SH-SY5Y (cell line): ENCODE data around the gene PCK2.

Experiments
- GATA2 ChIP-seq: IDR thresholded peaks from 2 replicates; pipeline ENCODE4 v1.6.1; 2011; ENCODE audit warnings: mild to moderate bottlenecking, low read depth, low read length
- GATA3 ChIP-seq: IDR thresholded peaks from 2 replicates; pipeline ENCODE4 v1.6.1; 2011; ENCODE audit warnings: low read depth, mild to moderate bottlenecking, low read length, moderate library complexity

The PCK2 gene

DNA sequence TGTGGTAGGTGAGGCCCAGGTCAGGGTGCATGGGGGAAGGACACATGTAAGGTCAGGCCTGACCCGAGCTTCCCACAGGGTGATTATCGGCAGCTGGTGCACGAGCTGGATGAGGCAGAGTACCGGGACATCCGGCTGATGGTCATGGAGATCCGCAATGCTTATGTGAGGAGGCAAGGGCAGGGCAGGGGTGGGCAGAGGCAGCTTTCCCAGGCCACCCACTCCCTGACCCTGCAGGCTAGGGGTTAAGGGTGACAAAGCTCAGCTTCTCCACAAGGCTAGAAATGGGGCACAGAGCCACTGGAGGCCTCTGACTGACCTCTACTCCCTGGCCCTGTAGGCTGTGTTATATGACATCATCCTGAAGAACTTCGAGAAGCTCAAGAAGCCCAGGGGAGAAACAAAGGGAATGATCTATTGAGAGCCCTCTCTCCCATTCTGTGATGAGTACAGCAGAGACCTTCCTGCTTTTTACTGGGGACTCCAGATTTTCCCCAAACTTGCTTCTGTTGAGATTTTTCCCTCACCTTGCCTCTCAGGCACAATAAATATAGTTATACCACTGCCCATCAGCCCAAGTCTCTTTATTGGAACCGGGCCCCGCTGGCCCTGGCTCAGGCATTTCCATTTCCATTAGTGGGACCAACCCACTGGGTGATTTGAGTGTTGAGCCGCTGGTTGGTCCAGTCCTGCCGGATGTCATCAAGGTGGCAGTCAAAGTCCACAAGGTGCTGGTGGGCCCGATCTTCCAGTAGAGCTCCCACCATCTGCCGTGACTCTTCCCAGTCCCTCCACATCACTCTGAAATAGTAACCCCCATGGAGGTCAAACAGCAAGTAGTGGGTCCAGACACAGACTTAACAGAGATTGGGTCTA, 44.5 kb downstream of the PCK2 start:
- no peak for TF ChIP-seq GATA2
- no peak for TF ChIP-seq GATA3

DNA sequence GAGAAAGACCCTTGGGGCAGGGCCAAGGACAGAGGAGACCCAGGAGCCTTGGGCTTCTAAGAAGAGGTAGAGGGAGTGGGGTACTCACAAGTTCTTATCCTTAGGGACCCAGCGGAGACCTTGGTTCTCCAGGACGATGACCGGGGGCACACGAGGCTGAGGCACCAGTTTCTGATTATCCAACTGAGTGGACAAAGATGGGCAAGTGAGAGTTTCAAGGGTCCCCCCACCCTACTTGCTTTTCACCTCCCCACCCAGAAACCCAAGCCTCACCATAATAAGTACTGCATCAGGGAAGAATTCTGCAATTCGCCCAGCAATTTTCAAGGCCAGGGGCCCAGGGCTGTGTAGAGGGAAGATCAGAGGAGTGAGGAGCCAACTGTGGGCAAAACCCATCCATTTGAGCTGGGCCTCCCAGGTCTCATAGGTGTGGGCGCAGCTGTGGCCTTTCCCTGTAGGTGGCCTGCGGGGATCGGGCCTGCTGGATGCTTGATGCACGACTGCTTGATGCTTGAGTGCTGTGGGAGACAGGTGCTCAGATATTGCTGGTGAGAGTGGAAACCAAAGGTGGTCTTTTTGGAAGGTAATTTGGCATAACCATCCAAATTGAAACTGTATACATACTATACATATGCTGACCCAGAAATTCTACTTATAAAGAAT, 45.3 kb downstream of the PCK2 start:
- TF ChIP-seq GATA3 (no peak), GATA2 (no peak)

DNA sequence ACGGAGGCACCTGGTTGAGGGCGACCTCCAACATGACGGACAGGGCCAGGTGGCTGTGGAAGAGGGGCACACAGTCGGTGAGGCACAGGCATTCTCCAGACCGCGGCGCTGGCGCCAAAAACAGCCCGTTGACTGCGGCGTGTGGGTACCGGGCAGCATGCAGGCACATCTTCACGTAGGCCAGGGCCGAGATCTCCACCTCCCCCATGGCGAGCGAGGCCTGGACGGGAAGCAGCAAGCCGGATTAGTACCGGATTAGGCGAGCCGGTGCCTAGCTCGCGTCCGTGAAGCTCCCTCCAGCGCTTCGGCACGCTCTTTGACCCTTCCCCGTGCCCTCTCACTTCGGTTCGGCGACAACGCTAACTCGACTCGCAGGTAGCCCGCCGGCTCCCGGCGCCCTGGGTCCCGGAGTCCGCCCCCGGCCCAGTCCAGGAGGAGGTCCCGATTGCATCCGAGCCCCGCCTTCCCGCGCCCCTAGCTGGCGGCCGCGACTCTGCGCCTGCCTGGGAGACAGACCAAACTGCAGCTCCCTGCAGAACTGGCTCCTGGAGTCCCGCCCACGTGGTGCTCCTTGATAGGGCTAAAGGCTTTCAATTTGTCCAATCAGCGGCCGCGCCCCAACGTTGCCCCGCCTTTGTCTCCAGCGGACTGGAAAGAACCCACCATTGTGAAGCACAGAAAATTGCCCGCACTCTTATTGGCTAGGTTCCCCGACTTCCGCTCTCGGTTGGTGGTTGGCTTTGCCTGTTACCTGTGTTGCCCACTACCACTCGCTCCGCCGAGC, 47.2 kb downstream of the PCK2 start, which contains the start of gene EMC9:
TSS of gene EMC9 (minus strand) at position 495 of the 784 bp plus-strand sequence. CDS start at position 208, 287 bp downstream.
- TF ChIP-seq GATA3 (no peak), GATA2 (no peak)

- no peak for TF ChIP-seq GATA2
- TF ChIP-seq GATA3, result no peak
Observed at GRCh38 chr14:24143511-24143910, 49.4 kb downstream of the PCK2 start.

- TF ChIP-seq GATA2, result no peak
- TF ChIP-seq GATA3, result no peak
Observed at GRCh38 chr14:24144451-24144850, 50.3 kb downstream of the PCK2 start.

- TF ChIP-seq GATA2, result no peak
- no peak for TF ChIP-seq GATA3
Observed at GRCh38 chr14:24145219-24145618, 51.1 kb downstream of the PCK2 start.

- TF ChIP-seq GATA2 (no peak), GATA3 (no peak)
Observed at GRCh38 chr14:24145690-24146452, 51.8 kb downstream of the PCK2 start.

GRCh38 chr14:24146453-24146977, 52.4 kb downstream of the PCK2 start, which contains the start of gene PSME2:
PSME2 (minus strand) TSS chr14:24146610; CDS start chr14:24146581, 29 bp downstream.
- TF ChIP-seq GATA2 (no peak), GATA3 (no peak)

GRCh38 chr14:24146978-24147760, 53.1 kb downstream of the PCK2 start, which contains the start of gene RNF31:
RNF31 (plus strand) TSS chr14:24147498; CDS start chr14:24147699, 201 bp downstream.
- TF ChIP-seq GATA2, result no peak
- TF ChIP-seq GATA3, result no peak

- TF ChIP-seq GATA3 (no peak), GATA2 (no peak)
Observed at GRCh38 chr14:24147761-24148428, 53.8 kb downstream of the PCK2 start.

- TF ChIP-seq GATA3, result no peak
- no peak for TF ChIP-seq GATA2
Observed at GRCh38 chr14:24149302-24149969, 55.3 kb downstream of the PCK2 start.

DNA sequence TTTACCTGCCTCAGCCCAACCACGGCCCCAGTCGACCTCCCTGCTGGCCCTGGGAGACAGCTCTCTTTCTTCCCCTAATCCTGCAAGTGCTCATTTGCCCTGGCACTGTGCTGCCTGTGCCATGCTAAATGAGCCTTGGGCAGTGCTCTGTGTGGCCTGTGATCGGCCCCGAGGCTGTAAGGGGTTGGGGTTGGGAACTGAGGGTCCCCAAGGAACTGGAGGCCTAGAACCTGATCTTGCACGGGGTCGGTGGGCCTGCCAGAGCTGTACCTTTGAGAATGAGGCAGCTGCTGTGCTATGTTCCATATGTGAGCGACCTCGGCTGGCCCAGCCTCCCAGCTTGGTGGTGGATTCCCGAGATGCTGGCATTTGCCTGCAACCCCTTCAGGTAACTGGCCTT, 56.0 kb downstream of the PCK2 start:
- no peak for TF ChIP-seq GATA3
- TF ChIP-seq GATA2, result no peak
